ENCODE measurements around the gene LRP8.

- TF ChIP-seq CTCF (IDR thresholded peaks at IDR 0.05) (no peak), ZNF512 (CRISPR knock-in tag; IDR thresholded peaks at IDR 0.05; ENCODE audit: borderline replicate concordance) (no peak), E2F4 (CRISPR knock-in tag; IDR thresholded peaks at IDR 0.05; ENCODE audit: borderline replicate concordance, low read depth) (no peak), ATF3 (CRISPR knock-in tag; conservative IDR thresholded peaks at IDR 0.05) (no peak), MAX (CRISPR knock-in tag; IDR thresholded peaks at IDR 0.05) (no peak), E2F1 (CRISPR knock-in tag; IDR thresholded peaks at IDR 0.05) (no peak), SP1 (CRISPR knock-in tag; conservative IDR thresholded peaks at IDR 0.05) (no peak), FOXK1 (CRISPR knock-in tag; IDR thresholded peaks at IDR 0.05) (no peak), USF2 (CRISPR knock-in tag; IDR thresholded peaks at IDR 0.05) (no peak), OVOL2 (CRISPR knock-in tag; IDR thresholded peaks at IDR 0.05; ENCODE audit: borderline replicate concordance) (no peak)
Measured at GRCh38 chr1:53362851-53363642, 35.2 kb upstream of the LRP8 start.
